Neural cell (in vitro differentiated cells): ENCODE results near the gene MYO18B.

Experiments
- CTCF ChIP-seq: fragments of 450-650 bp; IDR thresholded peaks from 2 replicates; pipeline ENCODE4 v1.5.1; 2014; ENCODE audit warnings: antibody characterized with exemption, mild to moderate bottlenecking, moderate library complexity; ENCODE audit not compliant: poor library complexity, severe bottlenecking
- TAF1 ChIP-seq: IDR thresholded peaks from 2 replicates; pipeline ENCODE4 v1.6.1; 2012; ENCODE audit warnings: low read depth

GRCh38 chr22:25695146-25695545 lies 46.8 kb upstream of the MYO18B start:
- TF ChIP-seq TAF1 = no peak
- TF ChIP-seq CTCF = no peak
